Endodermal cell (in vitro differentiated cells): ENCODE data around the gene PRKCB. TPM values are rescaled to one million over a fixed set of nuclear protein-coding genes. Genes with fewer than 3 reads are reported as not detected.

Experiments
- DNase-seq: peaks from one replicate; pipeline ENCODE4 v3.0.0-alpha.2; 2017
- H3K27ac ChIP-seq: 2 replicates; pipeline ENCODE4 v1.5.1; 2013; ENCODE audit warnings: mild to moderate bottlenecking, low read depth, low read length, moderate library complexity
- H3K27me3 ChIP-seq: 2 replicates; pipeline ENCODE4 v1.6.1; 2013; ENCODE audit warnings: mild to moderate bottlenecking, low read length, moderate library complexity; ENCODE audit not compliant: insufficient read depth, control insufficient read depth, poor library complexity, severe bottlenecking
- H3K36me3 ChIP-seq: 2 replicates; pipeline ENCODE4 v1.7.0; 2013; ENCODE audit warnings: mild to moderate bottlenecking, low read length, moderate library complexity; ENCODE audit not compliant: control insufficient read depth, insufficient read depth
- H3K4me1 ChIP-seq: one replicate; pipeline ENCODE4 v1.7.0; 2013; ENCODE audit warnings: low read length; ENCODE audit not compliant: control insufficient read depth, insufficient read depth
- H3K4me3 ChIP-seq: 2 replicates; pipeline ENCODE4 v1.5.1; 2013; ENCODE audit warnings: mild to moderate bottlenecking, low read length, moderate library complexity
- H3K9ac ChIP-seq: 2 replicates; pipeline ENCODE4 v1.6.1; 2013; ENCODE audit warnings: mild to moderate bottlenecking, low read length, moderate library complexity; ENCODE audit not compliant: poor library complexity, severe bottlenecking; ENCODE audit errors: extremely low read depth
- H3K9me3 ChIP-seq: 2 replicates; pipeline ENCODE4 v1.6.1; 2013; ENCODE audit warnings: mild to moderate bottlenecking, low read length, moderate library complexity; ENCODE audit not compliant: control insufficient read depth
- H3K27ac Mint-ChIP-seq: 2 replicates; pipeline ENCODE4 v1.8.0; 2020; ENCODE audit warnings: mixed read lengths
- H3K27me3 Mint-ChIP-seq: 2 replicates; pipeline ENCODE4 v1.8.0; 2021; ENCODE audit warnings: mild to moderate bottlenecking, mixed read lengths; ENCODE audit not compliant: insufficient read depth
- H3K36me3 Mint-ChIP-seq: 2 replicates; pipeline ENCODE4 v1.8.0; 2020; ENCODE audit warnings: low read depth, mixed read lengths
- H3K4me1 Mint-ChIP-seq: 2 replicates; pipeline ENCODE4 v1.8.0; 2020; ENCODE audit warnings: mixed read lengths
- H3K4me3 Mint-ChIP-seq: 2 replicates; pipeline ENCODE4 v1.8.0; 2020; ENCODE audit warnings: mild to moderate bottlenecking, moderate library complexity, mixed read lengths
- H3K9me3 Mint-ChIP-seq: 2 replicates; pipeline ENCODE4 v1.8.0; 2020; ENCODE audit warnings: mild to moderate bottlenecking, mixed read lengths
- WGBS, 2 experiments: methylation state at CpG; one replicate each; pipeline versions ENCODE4 v1.1.5 to v1.1.7; 2013; ENCODE audit warnings: missing lambda C conversion rate in 2 of 2, mixed read lengths in 1 of 2; ENCODE audit not compliant: insufficient coverage in 1 of 2, insufficient read length in 1 of 2; 5-methylcytosine and 5-hydroxymethylcytosine counted together
- total RNA-seq, 2 donors: library from RNA; stranded (reverse); fragmentation: NEBNext Ultra II Directional in 1 of 2; extraction: Animal tissue kit (Norgen Biotek cat#: 25700) in 1 of 2; gene quantifications; 2 replicates in 1 of 2; 3 replicates in 1 of 2; pipeline ENCODE4 v1.2.1, GENCODE V29; 2021
- TF ChIP-seq, protein P1 (sequence below): fragments of 200-600 bp; sonication (generic); conservative IDR thresholded peaks from 2 replicates; pipeline ENCODE4 v1.5.0; 2021; ENCODE audit warnings: antibody characterized with exemption, mild to moderate bottlenecking

Gene PRKCB
- total RNA-seq, 2 donors from 2014 or later, result 0.38 to 1.1 TPM

DNA sequence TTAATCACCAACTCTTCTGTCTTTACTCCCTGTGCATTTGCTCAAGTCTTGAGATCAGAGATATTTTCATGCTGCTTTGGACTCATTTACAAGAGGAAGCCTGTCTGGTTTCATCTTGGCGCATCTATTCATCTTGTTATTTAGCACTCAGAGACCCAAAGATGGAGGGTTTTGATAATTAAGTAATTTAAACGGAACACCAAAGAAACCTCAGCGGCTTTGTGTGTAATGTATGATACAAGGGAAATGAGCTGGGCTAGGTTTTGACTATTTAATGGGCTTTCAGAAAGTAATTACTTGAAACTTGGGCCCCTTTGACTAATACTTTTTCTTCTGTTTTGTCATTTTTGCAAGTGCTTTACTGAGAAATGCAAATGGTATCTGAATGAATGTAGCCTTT, 354.2 kb downstream of the PRKCB start:
- Mint-ChIP-seq H3K27ac (no peak overlapping the region), H3K27me3 (peaks cover 2% of the 10 kb centered on the region), H3K4me1 (no peaks in the 10 kb centered on the region), H3K36me3 (no peaks in the 10 kb centered on the region), H3K9me3 (no peaks in the 10 kb centered on the region), H3K4me3 (no peak overlapping the region)
- no peak overlapping the region for H3K4me3 ChIP-seq
- H3K9me3 ChIP-seq, result no peaks in the 10 kb centered on the region
- TF ChIP-seq, protein P1, sequence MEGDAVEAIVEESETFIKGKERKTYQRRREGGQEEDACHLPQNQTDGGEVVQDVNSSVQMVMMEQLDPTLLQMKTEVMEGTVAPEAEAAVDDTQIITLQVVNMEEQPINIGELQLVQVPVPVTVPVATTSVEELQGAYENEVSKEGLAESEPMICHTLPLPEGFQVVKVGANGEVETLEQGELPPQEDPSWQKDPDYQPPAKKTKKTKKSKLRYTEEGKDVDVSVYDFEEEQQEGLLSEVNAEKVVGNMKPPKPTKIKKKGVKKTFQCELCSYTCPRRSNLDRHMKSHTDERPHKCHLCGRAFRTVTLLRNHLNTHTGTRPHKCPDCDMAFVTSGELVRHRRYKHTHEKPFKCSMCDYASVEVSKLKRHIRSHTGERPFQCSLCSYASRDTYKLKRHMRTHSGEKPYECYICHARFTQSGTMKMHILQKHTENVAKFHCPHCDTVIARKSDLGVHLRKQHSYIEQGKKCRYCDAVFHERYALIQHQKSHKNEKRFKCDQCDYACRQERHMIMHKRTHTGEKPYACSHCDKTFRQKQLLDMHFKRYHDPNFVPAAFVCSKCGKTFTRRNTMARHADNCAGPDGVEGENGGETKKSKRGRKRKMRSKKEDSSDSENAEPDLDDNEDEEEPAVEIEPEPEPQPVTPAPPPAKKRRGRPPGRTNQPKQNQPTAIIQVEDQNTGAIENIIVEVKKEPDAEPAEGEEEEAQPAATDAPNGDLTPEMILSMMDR, result no peak
- 90 to 94% methylated on average over 2 to 3 of the region's 3 CpGs for WGBS, 2 experiments
- H3K27me3 ChIP-seq, result peaks cover 16% of the 10 kb centered on the region
- DNase-seq, result no peak
- H3K36me3 ChIP-seq, result no peaks in the 10 kb centered on the region
- no peak overlapping the region for H3K27ac ChIP-seq
- H3K9ac ChIP-seq, result no peak overlapping the region
- no peaks in the 10 kb centered on the region for H3K4me1 ChIP-seq

DNA sequence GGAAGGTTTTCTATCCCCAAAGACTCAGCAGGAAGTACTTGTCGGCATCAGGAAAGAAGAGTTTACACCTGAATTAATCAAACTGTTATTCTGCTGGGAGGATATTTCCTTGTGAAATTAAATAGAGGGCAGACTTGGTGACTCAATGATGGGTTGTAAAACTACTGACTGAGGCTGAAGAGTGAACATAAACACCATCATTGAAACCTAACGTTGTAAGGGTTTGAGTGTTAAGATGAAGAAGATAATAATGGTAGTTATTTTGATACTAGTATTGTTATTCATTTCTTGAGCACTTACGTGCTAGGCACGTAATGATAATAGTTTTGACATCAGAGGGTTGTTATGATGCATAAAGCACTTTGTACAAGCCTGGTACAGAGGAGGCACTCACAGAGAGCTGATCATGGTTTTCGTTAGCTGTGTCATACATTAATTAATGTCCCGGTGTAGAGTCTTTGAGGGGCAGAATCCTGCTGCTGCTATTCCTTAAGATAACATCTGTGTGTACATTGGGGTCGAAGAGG, 356.2 kb downstream of the PRKCB start:
- no peak overlapping the region for H3K4me3 Mint-ChIP-seq
- no peaks in the 10 kb centered on the region for H3K36me3 ChIP-seq
- H3K4me1 Mint-ChIP-seq, result no peaks in the 10 kb centered on the region
- no peak for DNase-seq
- H3K9me3 Mint-ChIP-seq, result no peaks in the 10 kb centered on the region
- no peaks in the 10 kb centered on the region for H3K9me3 ChIP-seq
- WGBS, 2 experiments, result 88 to 89% methylated on average over 7 of the region's 7 CpGs
- no peak overlapping the region for H3K27ac ChIP-seq
- H3K27me3 ChIP-seq, result peaks cover 36% of the 10 kb centered on the region
- no peaks in the 10 kb centered on the region for H3K36me3 Mint-ChIP-seq
- H3K4me1 ChIP-seq, result no peaks in the 10 kb centered on the region
- no peak overlapping the region for H3K27ac Mint-ChIP-seq
- TF ChIP-seq, protein P1, result no peak
- H3K4me3 ChIP-seq, result no peak overlapping the region
- H3K27me3 Mint-ChIP-seq, result peaks cover 19% of the 10 kb centered on the region
- no peak overlapping the region for H3K9ac ChIP-seq

DNA sequence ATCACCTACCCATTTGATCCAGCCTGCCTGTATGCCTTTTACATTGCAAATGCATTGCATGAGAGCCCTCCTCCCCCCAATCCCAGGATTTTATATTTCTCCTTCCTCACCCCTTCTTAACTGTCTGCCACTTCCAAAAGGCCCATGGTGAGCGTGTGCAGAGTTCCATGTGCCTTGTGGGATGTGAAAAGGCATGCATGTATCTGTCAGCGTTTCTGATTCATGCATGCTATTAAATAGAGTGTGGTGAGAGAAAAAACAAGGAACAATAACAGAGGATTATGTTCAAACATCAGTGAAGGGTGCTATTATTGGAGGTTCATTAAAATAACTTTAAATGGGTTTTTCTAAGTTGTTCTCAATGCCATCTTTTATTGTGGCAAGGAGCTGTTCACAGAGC, 359.4 kb downstream of the PRKCB start:
- no peaks in the 10 kb centered on the region for H3K9me3 Mint-ChIP-seq
- DNase-seq, result no peak
- Histone ChIP-seq H3K27me3 (peaks cover 68% of the 10 kb centered on the region), H3K36me3 (no peaks in the 10 kb centered on the region), H3K9me3 (no peaks in the 10 kb centered on the region), H3K9ac (no peak overlapping the region), H3K27ac (no peak overlapping the region), H3K4me3 (no peak overlapping the region), H3K4me1 (no peaks in the 10 kb centered on the region)
- H3K36me3 Mint-ChIP-seq, result no peaks in the 10 kb centered on the region
- H3K4me1 Mint-ChIP-seq, result peaks cover 2% of the 10 kb centered on the region
- H3K27ac Mint-ChIP-seq, result no peak overlapping the region
- H3K4me3 Mint-ChIP-seq, result no peak overlapping the region
- WGBS, 2 experiments, result 79 to 100% methylated on average over 1 to 2 of the region's 2 CpGs
- TF ChIP-seq, protein P1, result no peak
- peaks cover 48% of the 10 kb centered on the region for H3K27me3 Mint-ChIP-seq
